WERI-Rb-1 (cell line): ENCODE results near the gene SPATA4.
A peak's percentile ranks its signal among the peaks of the same experiment; 100 is the strongest.

Source experiments
- DNase-seq: peaks from one replicate; pipeline ENCODE4 v3.0.0-alpha.2; 2020
- H3K27ac ChIP-seq: fragments of 250-450 bp; sonication (Bioruptor Pico); 2 replicates; pipeline ENCODE4 v1.5.1; 2020; ENCODE audit warnings: mild to moderate bottlenecking, moderate library complexity
- H3K27me3 ChIP-seq: fragments of 250-450 bp; sonication (Bioruptor Pico); 2 replicates; pipeline ENCODE4 v1.5.1; 2021; ENCODE audit warnings: mild to moderate bottlenecking, low read depth, moderate library complexity; ENCODE audit not compliant: insufficient read depth, severe bottlenecking
- H3K36me3 ChIP-seq: fragments of 250-450 bp; sonication (Bioruptor Pico); 2 replicates; pipeline ENCODE4 v1.5.1; 2020; ENCODE audit warnings: mild to moderate bottlenecking, moderate library complexity
- H3K4me3 ChIP-seq: 2 replicates; pipeline ENCODE4 v1.5.1; 2011; ENCODE audit warnings: low read depth, mild to moderate bottlenecking, control low read depth, low read length
- H3K9me3 ChIP-seq: fragments of 250-450 bp; sonication (Bioruptor Pico); 2 replicates; pipeline ENCODE4 v1.5.1; 2021; ENCODE audit warnings: mild to moderate bottlenecking, moderate library complexity; ENCODE audit not compliant: severe bottlenecking
- TF ChIP-seq, protein P1 (sequence below): IDR thresholded peaks from 2 replicates; pipeline ENCODE4 v1.5.1; 2011; ENCODE audit warnings: low read depth, mild to moderate bottlenecking, control low read depth, inconsistent platforms, low read length

SPATA4 gene

DNA sequence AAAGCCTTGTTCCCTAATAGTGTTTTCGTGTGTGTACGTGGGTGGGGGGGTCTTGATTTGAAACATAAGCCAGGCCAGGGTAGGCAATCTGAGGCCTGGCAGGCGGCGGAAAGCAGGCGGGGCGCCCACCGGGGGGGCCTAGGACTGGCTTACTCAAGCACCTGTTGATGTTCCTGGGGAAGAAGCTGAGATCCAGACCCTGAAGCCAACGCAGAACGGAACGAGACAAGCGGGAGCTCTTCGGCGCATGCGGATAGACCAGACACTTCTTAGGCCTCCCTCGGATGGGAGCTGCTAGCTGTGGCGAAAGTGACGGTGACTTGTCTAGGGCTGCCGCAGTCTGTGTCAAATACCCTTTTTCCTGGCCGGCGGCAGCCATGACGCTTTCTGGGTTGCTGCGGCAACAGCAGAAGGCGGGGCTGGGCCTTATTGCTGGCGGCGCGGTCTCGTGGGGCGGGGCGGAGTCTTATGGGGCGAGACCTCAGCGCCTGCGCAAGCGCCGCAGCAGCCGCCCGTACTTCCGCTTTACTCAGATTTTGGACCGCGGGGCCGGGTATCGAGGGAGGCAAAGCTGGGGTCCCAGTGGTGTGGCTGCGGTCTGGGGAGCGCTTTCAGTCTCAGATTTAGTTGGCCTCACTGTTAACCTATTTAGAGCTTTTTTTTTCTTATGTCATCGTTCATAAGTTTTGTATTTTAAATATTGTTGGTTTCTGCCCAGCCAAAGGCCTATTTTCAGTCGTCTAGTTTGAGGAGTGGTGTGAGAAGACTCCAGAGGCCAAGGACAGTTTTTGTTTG is at the start of gene SPATA4:
Gene SPATA4 (minus strand): TSS at position 402 of the 795 bp plus-strand sequence. CDS start 23 bp downstream, at position 379.
- DNase-seq = peak; percentile 98
- Histone ChIP-seq H3K27ac (peak within 1 kb of the TSS; percentile 45), H3K27me3 (no peaks in the 10 kb centered on the region), H3K36me3 (no peaks in the 10 kb centered on the region), H3K9me3 (no peaks in the 10 kb centered on the region), H3K4me3 (peak within 1 kb of the TSS; percentile 78)
- TF ChIP-seq, protein P1, sequence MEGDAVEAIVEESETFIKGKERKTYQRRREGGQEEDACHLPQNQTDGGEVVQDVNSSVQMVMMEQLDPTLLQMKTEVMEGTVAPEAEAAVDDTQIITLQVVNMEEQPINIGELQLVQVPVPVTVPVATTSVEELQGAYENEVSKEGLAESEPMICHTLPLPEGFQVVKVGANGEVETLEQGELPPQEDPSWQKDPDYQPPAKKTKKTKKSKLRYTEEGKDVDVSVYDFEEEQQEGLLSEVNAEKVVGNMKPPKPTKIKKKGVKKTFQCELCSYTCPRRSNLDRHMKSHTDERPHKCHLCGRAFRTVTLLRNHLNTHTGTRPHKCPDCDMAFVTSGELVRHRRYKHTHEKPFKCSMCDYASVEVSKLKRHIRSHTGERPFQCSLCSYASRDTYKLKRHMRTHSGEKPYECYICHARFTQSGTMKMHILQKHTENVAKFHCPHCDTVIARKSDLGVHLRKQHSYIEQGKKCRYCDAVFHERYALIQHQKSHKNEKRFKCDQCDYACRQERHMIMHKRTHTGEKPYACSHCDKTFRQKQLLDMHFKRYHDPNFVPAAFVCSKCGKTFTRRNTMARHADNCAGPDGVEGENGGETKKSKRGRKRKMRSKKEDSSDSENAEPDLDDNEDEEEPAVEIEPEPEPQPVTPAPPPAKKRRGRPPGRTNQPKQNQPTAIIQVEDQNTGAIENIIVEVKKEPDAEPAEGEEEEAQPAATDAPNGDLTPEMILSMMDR = no peak

DNA sequence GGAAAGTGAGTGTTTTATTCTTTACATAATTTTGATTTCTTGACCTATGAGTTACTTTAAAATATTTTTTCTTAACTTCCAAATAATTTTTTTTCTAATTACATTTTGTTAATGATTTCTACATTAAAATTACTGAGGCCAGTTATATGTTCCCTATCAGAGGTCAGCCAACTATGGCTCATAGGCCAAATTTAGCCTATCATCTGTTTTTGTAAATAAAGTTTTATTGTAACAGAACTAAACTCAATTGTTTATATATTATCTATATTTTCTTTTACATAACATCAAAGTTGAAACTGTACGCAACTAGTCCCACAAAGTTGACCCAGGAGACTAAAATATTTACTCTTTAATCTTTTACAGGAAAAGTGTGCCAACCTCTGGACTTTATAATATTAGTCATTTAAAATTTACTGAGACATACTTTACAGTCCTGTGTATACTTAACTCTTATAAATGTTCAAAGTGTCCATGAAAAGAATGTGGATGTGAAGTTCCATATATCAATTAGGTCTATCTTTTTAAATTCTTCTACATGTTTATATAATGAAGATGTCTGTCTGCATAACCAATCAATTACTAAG is 47.5 kb upstream of the SPATA4 start:
- H3K4me3 ChIP-seq = no peak overlapping the region
- DNase-seq = no peak
- no peaks in the 10 kb centered on the region for H3K36me3 ChIP-seq
- no peaks in the 10 kb centered on the region for H3K27me3 ChIP-seq
- no peak overlapping the region for H3K27ac ChIP-seq
- H3K9me3 ChIP-seq = no peaks in the 10 kb centered on the region
- TF ChIP-seq, protein P1 = no peak

DNA sequence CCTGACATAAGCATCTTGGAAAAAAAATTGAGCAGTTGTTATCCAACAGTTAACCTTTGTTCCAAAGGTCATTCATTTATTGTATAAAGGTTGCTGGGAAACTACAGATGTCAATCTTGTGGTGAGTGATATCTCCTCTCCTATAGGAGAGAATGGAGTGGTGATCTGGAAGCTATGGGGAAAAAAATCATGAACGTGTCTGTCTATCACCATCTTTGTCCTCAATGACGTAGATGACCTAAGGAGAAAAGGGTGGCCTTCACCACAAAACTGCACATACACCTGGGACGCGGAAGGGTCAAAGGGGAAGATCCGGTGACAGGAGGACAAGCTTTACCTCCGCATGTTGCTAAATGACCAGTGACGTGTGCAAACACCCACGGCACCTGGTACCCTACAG is 46.3 kb upstream of the SPATA4 start:
- no peaks in the 10 kb centered on the region for H3K36me3 ChIP-seq
- TF ChIP-seq, protein P1 = no peak
- H3K4me3 ChIP-seq = no peak overlapping the region
- H3K27me3 ChIP-seq = no peaks in the 10 kb centered on the region
- no peaks in the 10 kb centered on the region for H3K9me3 ChIP-seq
- DNase-seq = no peak
- no peak overlapping the region for H3K27ac ChIP-seq

DNA sequence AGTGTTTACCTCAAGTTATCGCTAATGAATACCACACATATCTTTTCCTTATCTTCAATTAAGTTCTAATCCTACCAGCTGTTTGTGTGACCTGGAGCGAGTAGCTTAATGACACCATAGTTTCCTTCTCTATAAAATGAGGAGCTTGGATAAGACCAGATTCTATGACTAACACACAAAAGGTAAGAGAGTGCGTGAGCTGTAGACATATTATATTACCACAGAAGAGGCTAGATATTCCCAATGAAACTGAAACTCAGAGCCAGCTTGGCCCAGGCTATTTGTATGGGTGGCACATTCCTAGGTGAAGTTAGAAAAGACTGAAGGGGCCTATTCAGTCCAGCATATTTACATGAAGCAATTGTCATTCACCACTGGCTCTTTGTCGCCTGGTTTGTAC is 43.4 kb upstream of the SPATA4 start:
- H3K27me3 ChIP-seq = no peaks in the 10 kb centered on the region
- no peak overlapping the region for H3K27ac ChIP-seq
- DNase-seq = no peak
- no peak overlapping the region for H3K4me3 ChIP-seq
- H3K9me3 ChIP-seq = no peaks in the 10 kb centered on the region
- H3K36me3 ChIP-seq = no peaks in the 10 kb centered on the region
- TF ChIP-seq, protein P1 = no peak

DNA sequence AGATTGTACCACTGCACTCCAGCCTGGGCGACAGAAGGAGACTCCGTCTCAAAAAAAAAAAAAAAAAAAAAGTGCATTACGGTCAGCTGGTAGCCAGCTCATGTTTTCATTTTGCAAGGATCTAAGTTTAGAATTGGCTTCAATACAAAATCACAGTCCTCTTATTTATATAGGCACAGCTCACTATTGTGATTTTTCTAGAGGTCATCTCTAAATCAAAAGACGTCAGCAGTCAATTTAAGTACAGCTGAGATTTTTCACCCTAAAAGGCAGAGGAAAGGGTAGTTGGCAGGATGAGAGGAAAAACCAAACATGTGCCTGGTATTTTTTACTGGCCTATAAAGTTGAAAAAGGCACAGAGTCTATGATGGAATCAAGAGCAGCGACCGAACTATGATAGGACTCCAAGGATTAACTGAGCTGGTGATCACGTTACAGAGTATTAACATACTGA is 42.8 kb upstream of the SPATA4 start:
- DNase-seq = no peak
- Histone ChIP-seq H3K9me3 (no peaks in the 10 kb centered on the region), H3K36me3 (no peaks in the 10 kb centered on the region), H3K27ac (no peak overlapping the region), H3K27me3 (no peaks in the 10 kb centered on the region), H3K4me3 (no peak overlapping the region)
- TF ChIP-seq, protein P1 = no peak
